Kidney tubule cell (primary cell): ENCODE data around the gene CDH15.
"Not testable (repeated sequence)": the region's sequence is repeated elsewhere in the genome, so short reads cannot be mapped to it uniquely, and the experiment has no call there.

Experiments used
- DNase-seq: peaks from one replicate; pipeline ENCODE4 v3.0.0-alpha.2; 2018; ENCODE audit warnings: low spot score

CDH15 gene

GRCh38 chr16:89187770-89188392 lies 16.3 kb downstream of the CDH15 start:
- DNase-seq, result no peak

GRCh38 chr16:89188471-89189357 lies 17.2 kb downstream of the CDH15 start:
- not testable (repeated sequence) for DNase-seq

GRCh38 chr16:89189358-89190025 lies 17.9 kb downstream of the CDH15 start:
- no peak for DNase-seq

GRCh38 chr16:89190150-89190958 lies 18.8 kb downstream of the CDH15 start:
- no peak for DNase-seq

GRCh38 chr16:89191033-89191900 lies 19.7 kb downstream of the CDH15 start:
- no peak for DNase-seq

- DNase-seq, result no peak
Observed at GRCh38 chr16:89191901-89192185, 20.3 kb downstream of the CDH15 start.

- peak; percentile 72 for DNase-seq
Observed at GRCh38 chr16:89192186-89192955, 20.8 kb downstream of the CDH15 start.

- DNase-seq, result peak; percentile 34
Observed at GRCh38 chr16:89192956-89193575, 21.5 kb downstream of the CDH15 start.

GRCh38 chr16:89193576-89194293 lies 22.2 kb downstream of the CDH15 start:
- DNase-seq, result no peak

- no peak for DNase-seq
Observed at GRCh38 chr16:89194340-89195311, 23.1 kb downstream of the CDH15 start.

- no peak for DNase-seq
Observed at GRCh38 chr16:89195521-89196171, 24.1 kb downstream of the CDH15 start.

GRCh38 chr16:89197033-89197632 lies 25.6 kb downstream of the CDH15 start:
- no peak for DNase-seq

- DNase-seq, result no peak
Observed at GRCh38 chr16:89197633-89198416, 26.3 kb downstream of the CDH15 start.

GRCh38 chr16:89198417-89199240 lies 27.1 kb downstream of the CDH15 start:
- no peak for DNase-seq
